ENCODE measurements around the gene USP19.

USP19 gene

GRCh38 chr3:49104427-49105291, 16.0 kb downstream of the USP19 start, which contains the start of gene QARS1:
QARS1 (minus strand) TSS chr3:49104757; CDS start chr3:49104733, 24 bp downstream.
- peak; percentile 92 for DNase-seq (ENCODE audit: low spot score)

- no peak for DNase-seq (ENCODE audit: low spot score)
Measured at GRCh38 chr3:49104052-49104426, 16.6 kb downstream of the USP19 start.

GRCh38 chr3:49100046-49100615, 20.5 kb downstream of the USP19 start:
- no peak for DNase-seq (ENCODE audit: low spot score)

- DNase-seq (ENCODE audit: low spot score): no peak
Measured at GRCh38 chr3:49098910-49099630, 21.6 kb downstream of the USP19 start.

DNA sequence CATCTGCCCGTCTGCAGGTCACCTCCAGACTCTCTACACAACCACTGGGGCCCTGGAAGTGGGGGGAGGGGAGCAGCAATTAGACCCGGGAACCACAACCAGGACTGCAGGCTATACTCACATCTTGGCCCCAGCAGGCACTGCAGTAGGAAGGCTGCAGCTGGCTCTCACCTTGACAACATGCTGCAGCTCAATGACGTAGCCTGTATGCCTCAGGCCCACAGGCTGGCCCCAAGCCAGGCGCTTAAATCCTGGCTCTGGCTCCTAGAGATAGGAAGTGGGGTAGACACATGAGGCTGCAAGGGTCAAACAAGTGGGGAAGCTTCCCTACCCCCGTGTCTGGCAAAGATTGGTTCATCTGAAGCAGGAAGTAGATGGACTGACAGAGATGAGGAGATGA, 22.2 kb downstream of the USP19 start:
- no peak for DNase-seq (ENCODE audit: low spot score)

GRCh38 chr3:49093853-49094767, 26.5 kb downstream of the USP19 start, which contains the start of gene QRICH1:
QRICH1 (minus strand) TSS chr3:49094071; CDS start chr3:49077017, 17,054 bp downstream.
- DNase-seq (ENCODE audit: low spot score): peak; percentile 98

DNA sequence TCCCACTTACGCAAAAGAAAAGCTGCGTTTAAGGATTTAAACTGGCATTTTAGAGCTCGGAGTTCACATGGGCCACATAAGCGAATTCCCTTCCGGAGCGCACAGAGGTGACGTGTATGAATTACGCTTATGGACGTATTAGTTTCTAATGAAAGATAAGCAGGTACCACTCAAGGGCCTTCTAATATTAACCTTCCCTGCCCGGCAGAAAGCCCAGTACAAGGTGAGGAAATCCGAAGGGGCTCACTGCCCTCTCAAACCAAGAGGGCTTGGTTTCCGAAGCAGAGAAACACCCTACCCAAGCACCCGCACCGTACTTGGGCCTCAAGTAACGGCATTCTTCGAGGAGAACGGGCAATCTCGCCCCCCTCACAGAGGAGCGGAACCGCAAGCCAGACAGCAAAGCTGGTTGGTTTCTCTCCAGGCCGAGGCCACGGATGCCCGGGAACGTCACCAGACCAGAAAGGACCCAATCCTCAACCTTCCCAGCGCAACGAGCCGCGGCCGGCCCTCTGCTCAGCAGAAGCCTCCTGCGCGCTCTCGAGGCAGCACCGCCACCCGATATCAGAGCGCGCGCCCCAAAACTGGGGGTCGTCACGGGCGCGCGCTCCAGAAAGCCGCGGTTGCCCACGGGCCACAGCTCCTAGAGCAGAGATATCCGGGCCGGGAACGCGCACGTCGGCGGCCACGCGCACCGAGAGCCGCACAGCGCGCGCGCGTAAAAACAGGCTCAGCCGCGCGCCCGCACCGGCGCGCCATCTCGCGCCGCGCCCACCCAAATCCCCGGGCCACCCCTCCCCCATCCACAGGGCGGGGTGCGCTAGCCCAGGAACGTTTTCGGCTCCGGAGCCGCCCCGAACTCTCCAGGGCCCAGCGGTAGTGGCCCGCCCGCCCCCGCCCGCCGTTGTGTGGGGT, 27.4 kb downstream of the USP19 start:
- peak; percentile 81 for DNase-seq (ENCODE audit: low spot score)

GRCh38 chr3:49081429-49081828, 39.2 kb downstream of the USP19 start:
- no peak for DNase-seq (ENCODE audit: low spot score)

- DNase-seq (ENCODE audit: low spot score): no peak
Measured at GRCh38 chr3:49079270-49079669, 41.4 kb downstream of the USP19 start.

- no peak for DNase-seq (ENCODE audit: low spot score)
Measured at GRCh38 chr3:49076646-49077045, 44.0 kb downstream of the USP19 start.

DNA sequence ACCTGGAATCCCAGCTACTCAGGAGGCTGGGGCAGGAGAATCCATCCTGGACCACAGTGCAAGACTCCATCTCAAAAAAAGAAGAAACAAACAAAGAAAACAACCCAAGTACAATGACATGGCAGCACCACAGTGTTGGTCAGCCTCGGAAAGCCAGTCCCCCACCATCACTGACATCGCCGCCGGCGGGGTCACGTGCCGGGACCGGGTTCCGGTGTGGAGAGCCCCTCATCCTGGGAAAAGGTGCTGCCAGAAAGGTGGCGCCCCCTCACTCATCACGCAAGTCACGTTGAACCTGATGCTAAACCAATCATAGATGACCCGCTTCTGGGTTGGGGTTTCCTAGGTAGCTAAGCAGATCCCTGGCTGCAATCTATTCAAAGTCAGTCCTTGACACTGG, 44.5 kb downstream of the USP19 start:
- no peak for DNase-seq (ENCODE audit: low spot score)

Data from CD4-positive, alpha-beta T cell treated with Interleukin-2 at 100 ng/mL for 4 hours (primary cell).